GM21723 (cell line): ENCODE results near the gene HPSE.
A peak's percentile ranks its signal among the peaks of the same experiment; 100 is the strongest.
"Not testable (repeated sequence)": the region's sequence is repeated elsewhere in the genome, so short reads cannot be mapped to it uniquely, and the experiment has no call there.

Source experiments
- ATAC-seq: cut with Tn5 transposase; IDR thresholded peaks from one replicate; pipeline ENCODE4 v1.9.1; 2021; ENCODE audit warnings: mild to moderate bottlenecking, moderate library complexity; ENCODE audit not compliant: unreplicated experiment

HPSE gene

DNA sequence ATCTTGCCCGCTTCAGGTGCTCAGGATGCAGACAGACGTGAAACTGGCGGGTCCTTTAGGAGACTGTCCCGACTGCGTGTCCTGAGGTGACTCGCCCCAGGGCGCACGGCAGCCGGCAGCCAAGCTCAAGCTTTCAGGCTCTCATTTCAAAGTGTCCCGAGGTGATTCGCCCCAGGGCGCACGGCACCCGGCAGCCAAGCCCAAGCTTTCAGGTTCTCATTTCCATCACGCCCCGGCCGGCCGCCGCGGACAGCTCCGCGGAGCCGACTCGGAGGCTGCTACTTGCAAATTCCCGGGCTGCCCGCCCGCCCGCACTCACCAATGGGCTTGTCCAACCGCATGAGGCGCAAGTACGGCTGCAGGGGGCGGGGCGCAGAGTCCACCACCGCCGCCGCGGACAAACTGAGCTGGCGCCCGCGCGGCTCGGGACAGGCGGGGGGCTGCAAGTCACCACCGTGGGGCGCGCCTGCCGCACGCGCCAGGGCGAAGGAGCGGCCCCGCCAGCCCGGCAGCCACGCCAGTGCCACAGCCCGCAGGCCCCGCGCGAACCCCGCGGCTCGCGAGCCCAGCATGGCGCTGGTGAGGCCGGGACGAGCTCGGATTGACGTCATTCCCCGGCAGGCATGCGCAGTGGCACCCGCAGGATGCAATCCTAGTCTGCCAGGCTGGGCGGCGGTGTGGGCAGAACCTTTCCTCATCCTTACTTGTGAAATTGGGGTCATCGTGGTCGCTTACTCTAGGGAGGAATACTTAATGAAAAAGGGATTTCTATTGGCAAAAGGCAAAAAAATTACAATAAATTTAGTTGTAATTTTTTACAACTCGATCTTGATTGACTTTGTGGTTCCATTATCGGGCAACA, 50.2 kb downstream of the HPSE start, which contains the start of gene COQ2:
TSS of gene COQ2 (minus strand) at position 606 of the 862 bp plus-strand sequence. CDS start at position 572, 34 bp downstream.
- peak; percentile 85 for ATAC-seq

GRCh38 chr4:83283181-83283580, 51.5 kb downstream of the HPSE start:
- ATAC-seq, result no peak

DNA sequence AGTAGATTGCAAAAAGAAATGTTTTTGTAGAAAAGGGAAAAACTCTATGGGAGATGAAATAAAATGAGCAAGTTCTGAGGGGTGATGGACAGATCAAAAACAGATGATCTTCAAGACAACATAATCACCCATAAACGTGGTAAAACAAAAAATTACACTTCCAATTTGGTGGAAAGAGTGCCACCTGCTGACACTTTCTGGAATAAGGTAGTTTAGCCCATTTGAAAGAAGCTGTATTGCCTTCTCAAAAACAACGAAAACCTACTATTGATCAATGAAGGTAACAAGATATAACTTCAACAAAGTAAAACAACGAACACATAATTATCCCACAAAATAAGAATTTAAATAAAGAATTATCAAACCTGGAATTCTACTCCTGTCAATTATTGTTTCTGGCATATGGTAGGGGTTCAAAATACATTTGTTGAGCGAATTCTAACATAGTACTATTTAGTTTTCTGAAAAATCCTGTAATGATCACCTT, 52.6 kb downstream of the HPSE start:
- no peak for ATAC-seq

DNA sequence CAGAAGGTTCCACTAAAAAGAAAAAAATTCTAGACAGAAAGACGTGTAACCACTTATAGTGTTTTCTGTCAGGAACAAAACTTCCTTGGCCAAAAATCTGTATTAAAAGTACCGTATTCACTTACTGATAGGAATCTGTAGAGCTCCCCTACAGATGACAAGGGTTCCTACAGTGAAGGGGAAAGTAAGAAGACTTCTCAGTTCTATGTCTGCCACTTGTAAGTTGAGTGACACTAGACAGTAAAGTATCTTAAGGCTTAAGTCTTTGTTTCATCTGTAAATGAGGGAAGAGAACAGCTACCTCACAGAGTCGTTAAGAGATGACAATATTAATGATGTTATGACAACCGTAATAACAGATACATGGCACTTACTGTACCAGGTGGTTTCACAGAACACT, 53.3 kb downstream of the HPSE start:
- ATAC-seq, result no peak

GRCh38 chr4:83276299-83277040, 58.2 kb downstream of the HPSE start:
- ATAC-seq, result peak; percentile 66

DNA sequence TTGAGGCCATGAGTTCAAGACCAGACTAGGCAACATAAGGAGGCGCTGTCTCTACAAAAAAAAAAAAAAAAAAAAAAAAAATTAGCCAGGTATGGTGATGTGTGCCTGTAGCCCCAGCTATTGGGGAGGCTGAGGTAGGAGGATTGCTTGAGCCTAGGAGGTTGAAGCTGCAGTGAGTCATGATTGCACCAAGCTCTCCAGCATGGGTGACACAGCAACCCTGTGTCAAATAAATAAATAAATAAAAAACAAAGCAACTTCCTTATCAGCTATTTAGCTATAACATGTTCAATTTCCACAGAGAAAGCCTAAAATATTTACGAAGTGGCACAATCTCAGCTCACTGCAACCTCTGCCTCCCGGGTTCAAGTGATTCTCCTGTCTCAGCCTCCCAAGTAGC, 60.7 kb downstream of the HPSE start:
- not testable (repeated sequence) for ATAC-seq

- ATAC-seq, result peak; percentile 92
Measured at GRCh38 chr4:83272900-83273299, 61.7 kb downstream of the HPSE start.

- ATAC-seq, result no peak
Measured at GRCh38 chr4:83269256-83269655, 65.4 kb downstream of the HPSE start.

GRCh38 chr4:83268491-83268890, 66.2 kb downstream of the HPSE start:
- ATAC-seq, result no peak

- no peak for ATAC-seq
Measured at GRCh38 chr4:83267830-83268475, 66.7 kb downstream of the HPSE start.

DNA sequence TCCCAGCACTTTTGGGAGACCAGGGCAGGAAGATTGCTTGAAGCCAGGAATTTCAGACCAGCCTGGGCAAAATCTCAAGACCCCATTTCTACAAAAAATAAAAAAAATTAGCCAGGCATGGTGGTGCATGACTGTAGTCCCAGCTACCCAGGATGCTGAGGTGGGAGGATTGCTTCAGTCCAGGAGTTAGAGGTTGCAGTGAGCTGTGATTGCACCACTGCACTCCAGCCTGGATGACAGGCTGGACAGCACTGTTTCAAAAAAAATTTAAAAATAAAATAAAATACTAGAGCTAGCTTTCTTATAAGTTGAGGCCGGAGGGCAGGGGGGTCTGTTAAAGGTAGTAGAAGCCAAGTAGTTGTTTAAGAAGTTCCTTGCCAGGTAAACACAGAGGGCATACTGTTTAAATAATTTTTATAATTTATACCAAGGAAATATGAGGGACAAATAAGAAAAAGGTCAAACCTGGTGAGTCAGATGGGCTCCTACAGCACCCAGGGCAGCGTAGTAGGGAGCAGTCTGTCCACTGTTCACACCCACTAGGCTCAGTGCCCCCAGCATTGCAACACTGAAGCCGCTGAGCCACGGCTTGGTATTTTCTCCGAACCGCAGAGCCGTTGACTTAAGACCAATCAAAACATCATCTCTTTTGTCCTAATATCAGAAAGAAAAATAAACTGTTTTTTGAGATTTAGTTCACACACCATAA, 67.4 kb downstream of the HPSE start:
- no peak for ATAC-seq

DNA sequence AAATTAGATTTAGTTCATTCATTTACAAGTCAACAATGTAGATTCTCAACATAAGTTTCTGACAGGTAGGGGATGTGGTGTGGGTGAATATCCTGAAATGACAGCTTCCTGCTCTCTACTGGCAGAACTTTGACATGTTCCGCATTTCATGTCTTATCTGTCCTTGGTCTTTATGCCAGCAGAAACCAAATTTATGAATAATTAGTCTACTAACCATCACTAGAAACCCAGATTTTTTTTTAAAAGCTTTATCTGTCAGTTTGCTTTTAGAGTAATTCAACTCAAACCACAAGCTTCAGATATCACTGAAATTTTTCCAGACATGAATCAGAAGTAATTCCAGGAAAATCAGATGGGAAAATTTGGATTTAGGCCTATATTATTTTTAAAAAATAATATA, 68.0 kb downstream of the HPSE start:
- peak; percentile 56 for ATAC-seq

GRCh38 chr4:83263106-83263505, 71.5 kb downstream of the HPSE start:
- no peak for ATAC-seq

DNA sequence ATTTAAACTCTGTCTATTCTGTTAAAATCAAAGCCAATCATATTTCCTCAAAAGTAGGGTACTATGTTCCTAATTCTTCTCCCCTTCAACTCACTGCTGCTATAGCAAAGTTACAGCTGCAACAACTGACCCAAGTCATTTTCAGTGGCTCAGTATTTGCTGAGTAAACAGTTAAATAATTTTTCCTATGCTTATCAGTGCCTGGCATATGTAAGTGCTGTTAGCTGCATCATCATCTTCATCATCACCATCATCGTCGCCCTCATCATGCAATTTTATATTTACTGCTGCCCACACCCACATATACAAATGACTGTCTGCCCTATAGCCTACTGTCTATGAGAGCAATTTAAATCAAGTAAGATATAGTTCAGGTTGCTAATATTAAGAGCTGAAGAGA, 72.0 kb downstream of the HPSE start:
- no peak for ATAC-seq

DNA sequence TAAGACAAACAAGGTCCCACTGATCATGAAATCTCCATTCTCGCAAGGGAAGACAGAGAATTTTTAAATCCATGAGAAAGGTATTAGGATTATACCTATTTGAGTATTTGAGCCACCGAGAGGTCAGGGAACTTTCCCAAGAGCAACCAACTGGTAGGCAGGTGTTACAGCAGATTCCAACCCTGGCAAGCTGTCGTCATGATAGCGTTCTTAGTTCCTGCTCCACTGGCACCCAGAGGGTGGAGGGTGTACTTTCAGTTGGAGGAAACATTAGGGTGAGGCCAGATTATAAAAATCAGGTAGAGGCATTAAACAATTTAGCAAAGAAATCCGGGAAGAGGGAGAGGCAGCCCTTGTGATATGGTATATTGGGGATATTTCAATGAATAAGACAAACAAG, 73.3 kb downstream of the HPSE start:
- no peak for ATAC-seq

- ATAC-seq, result peak; percentile 49
Measured at GRCh38 chr4:83259586-83259985, 75.1 kb downstream of the HPSE start.

DNA sequence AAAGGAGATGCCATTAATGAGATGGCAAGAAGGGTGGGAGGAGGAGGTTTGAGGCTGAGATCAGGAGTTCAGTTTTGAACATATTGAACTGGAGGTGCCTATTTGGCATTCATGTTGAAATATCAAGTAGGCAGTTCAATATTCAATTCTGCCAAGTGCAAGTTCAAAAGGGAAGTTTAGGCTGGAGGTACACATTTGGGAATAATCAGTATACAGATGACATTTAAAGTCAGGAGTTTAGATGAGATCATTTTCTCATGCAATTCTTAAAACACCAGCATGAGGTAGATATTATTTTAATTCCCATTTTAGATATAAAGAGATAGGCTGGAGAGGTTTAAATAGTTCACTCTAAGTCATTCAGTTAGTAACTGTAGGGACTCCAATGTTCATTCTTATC, 76.2 kb downstream of the HPSE start:
- ATAC-seq, result no peak

- ATAC-seq, result no peak
Measured at GRCh38 chr4:83257811-83258210, 76.8 kb downstream of the HPSE start.

GRCh38 chr4:83255584-83255983, 79.1 kb downstream of the HPSE start:
- ATAC-seq, result no peak

GRCh38 chr4:83252782-83253405, 81.8 kb downstream of the HPSE start:
- peak; percentile 77 for ATAC-seq
